Astrocyte (in vitro differentiated cells and primary cell): Measurements from ENCODE around the gene HS6ST2. TPM values are rescaled to one million over a fixed set of nuclear protein-coding genes. Genes with fewer than 3 reads are reported as not detected.

Experiments used
- DNase-seq: peaks from one replicate; pipeline ENCODE4 v3.0.0-alpha.2; 2010; ENCODE audit warnings: low read depth
- FAIRE-seq: peaks from 2 replicates; lab custom pipeline; 2011; peaks lifted over from hg19 to GRCh38; lab: Jason Lieb, UNC
- H2AFZ ChIP-seq: 2 replicates; pipeline ENCODE4 v1.6.0; 2012; ENCODE audit warnings: low read depth, low read length, inconsistent platforms
- H3K27ac ChIP-seq: 2 replicates; pipeline ENCODE4 v1.5.1; 2011; ENCODE audit warnings: low read depth, low read length, inconsistent platforms
- H3K27me3 ChIP-seq: 2 replicates; pipeline ENCODE4 v1.6.0; 2011; ENCODE audit warnings: low read length, inconsistent platforms; ENCODE audit not compliant: insufficient read depth
- H3K36me3 ChIP-seq: 2 replicates; pipeline ENCODE4 v1.5.1; 2011; ENCODE audit warnings: low read length, inconsistent platforms; ENCODE audit not compliant: insufficient read depth
- H3K4me1 ChIP-seq: 2 replicates; pipeline ENCODE4 v1.5.1; 2011; ENCODE audit warnings: low read length, inconsistent platforms; ENCODE audit not compliant: insufficient read depth
- H3K4me2 ChIP-seq: 2 replicates; pipeline ENCODE4 v1.6.0; 2012; ENCODE audit warnings: low read length, inconsistent platforms
- H3K4me3 ChIP-seq: 2 replicates; pipeline ENCODE4 v1.5.1; 2011; ENCODE audit warnings: low read depth, mild to moderate bottlenecking, low read length, inconsistent platforms; ENCODE audit not compliant: insufficient read depth
- H3K79me2 ChIP-seq: 2 replicates; pipeline ENCODE4 v1.6.0; 2012; ENCODE audit warnings: mild to moderate bottlenecking, low read length, inconsistent platforms; ENCODE audit not compliant: insufficient read depth
- H3K9ac ChIP-seq: 2 replicates; pipeline ENCODE4 v1.6.0; 2012; ENCODE audit warnings: mild to moderate bottlenecking, low read length, inconsistent platforms
- H3K9me3 ChIP-seq: 2 replicates; pipeline ENCODE4 v1.5.1; 2012; ENCODE audit warnings: low read depth, mild to moderate bottlenecking, low read length, inconsistent platforms; ENCODE audit not compliant: insufficient read depth
- H4K20me1 ChIP-seq: 2 replicates; pipeline ENCODE4 v1.6.0; 2012; ENCODE audit warnings: low read length, inconsistent platforms; ENCODE audit not compliant: insufficient read depth
- H3K27ac Mint-ChIP-seq: one replicate; pipeline ENCODE4 v1.8.0; 2021; ENCODE audit warnings: mild to moderate bottlenecking, mixed read lengths; ENCODE audit not compliant: unreplicated experiment
- H3K27me3 Mint-ChIP-seq: one replicate; pipeline ENCODE4 v1.8.0; 2021; ENCODE audit warnings: low read depth, mixed read lengths; ENCODE audit not compliant: unreplicated experiment
- H3K36me3 Mint-ChIP-seq: one replicate; pipeline ENCODE4 v1.8.0; 2021; ENCODE audit warnings: low read depth, mixed read lengths; ENCODE audit not compliant: unreplicated experiment
- H3K4me1 Mint-ChIP-seq: one replicate; pipeline ENCODE4 v1.8.0; 2021; ENCODE audit warnings: low read depth, mixed read lengths; ENCODE audit not compliant: unreplicated experiment
- H3K4me3 Mint-ChIP-seq: one replicate; pipeline ENCODE4 v1.8.0; 2021; ENCODE audit warnings: mild to moderate bottlenecking, moderate library complexity, mixed read lengths; ENCODE audit not compliant: unreplicated experiment
- H3K9me3 Mint-ChIP-seq: one replicate; pipeline ENCODE4 v1.8.0; 2021; ENCODE audit warnings: mild to moderate bottlenecking, mixed read lengths; ENCODE audit not compliant: unreplicated experiment
- CTCF ChIP-seq: IDR thresholded peaks from 2 replicates; pipeline ENCODE4 v1.5.1; 2011; ENCODE audit warnings: low read depth, mild to moderate bottlenecking, inconsistent platforms, low read length, moderate library complexity; ENCODE audit not compliant: insufficient read depth
- EZH2 ChIP-seq: IDR thresholded peaks from 2 replicates; pipeline ENCODE4 v1.6.1; 2012; ENCODE audit warnings: mild to moderate bottlenecking, low read length, inconsistent platforms; ENCODE audit not compliant: insufficient read depth
- total RNA-seq: library from RNA; stranded (reverse); gene quantifications from 2 replicates; pipeline ENCODE4 v1.2.1, GENCODE V29; 2021

The HS6ST2 gene
- total RNA-seq, 1 donor from 2014 or later: 12.9 TPM

GRCh38 chrX:132775263-132775823 is 183.1 kb downstream of the HS6ST2 start:
- H3K36me3 Mint-ChIP-seq: no peaks in the 10 kb centered on the region
- Histone ChIP-seq H3K36me3 (no peaks in the 10 kb centered on the region), H3K79me2 (no peaks in the 10 kb centered on the region), H3K9ac (no peak overlapping the region), H3K27ac (no peak overlapping the region), H3K4me2 (no peak overlapping the region), H3K9me3 (no peaks in the 10 kb centered on the region), H3K4me3 (no peak overlapping the region), H2AFZ (no peak overlapping the region), H3K27me3 (no peaks in the 10 kb centered on the region), H4K20me1 (no peaks in the 10 kb centered on the region), H3K4me1 (no peaks in the 10 kb centered on the region)
- DNase-seq (no peak), FAIRE-seq (no peak)
- no peak overlapping the region for H3K27ac Mint-ChIP-seq
- H3K4me3 Mint-ChIP-seq: no peak overlapping the region
- H3K9me3 Mint-ChIP-seq: no peaks in the 10 kb centered on the region
- H3K4me1 Mint-ChIP-seq: peaks cover 12% of the 10 kb centered on the region
- TF ChIP-seq CTCF: no peak
- TF ChIP-seq EZH2: no peak
- no peaks in the 10 kb centered on the region for H3K27me3 Mint-ChIP-seq

GRCh38 chrX:132774010-132774714 is 184.3 kb downstream of the HS6ST2 start:
- H3K27me3 ChIP-seq: no peaks in the 10 kb centered on the region
- Mint-ChIP-seq H3K9me3 (no peaks in the 10 kb centered on the region), H3K27me3 (no peaks in the 10 kb centered on the region), H3K4me3 (no peak overlapping the region), H3K36me3 (no peaks in the 10 kb centered on the region), H3K4me1 (peaks cover 12% of the 10 kb centered on the region), H3K27ac (no peak overlapping the region)
- H3K9me3 ChIP-seq: no peaks in the 10 kb centered on the region
- FAIRE-seq (peak; percentile 93), DNase-seq (no peak)
- H4K20me1 ChIP-seq: no peaks in the 10 kb centered on the region
- H3K4me3 ChIP-seq: no peak overlapping the region
- TF ChIP-seq EZH2: no peak
- no peak for TF ChIP-seq CTCF
- H3K79me2 ChIP-seq: no peaks in the 10 kb centered on the region
- no peaks in the 10 kb centered on the region for H3K4me1 ChIP-seq
- no peak overlapping the region for H3K4me2 ChIP-seq
- no peaks in the 10 kb centered on the region for H3K36me3 ChIP-seq
- no peak overlapping the region for H2AFZ ChIP-seq
- H3K27ac ChIP-seq: no peak overlapping the region
- no peak overlapping the region for H3K9ac ChIP-seq

- no peak overlapping the region for H2AFZ ChIP-seq
- H3K4me2 ChIP-seq: no peak overlapping the region
- Mint-ChIP-seq H3K4me3 (no peak overlapping the region), H3K27me3 (no peaks in the 10 kb centered on the region), H3K4me1 (peaks cover 3% of the 10 kb centered on the region), H3K36me3 (no peaks in the 10 kb centered on the region), H3K9me3 (no peaks in the 10 kb centered on the region), H3K27ac (no peak overlapping the region)
- FAIRE-seq (no peak), DNase-seq (no peak)
- H3K9ac ChIP-seq: no peak overlapping the region
- H3K9me3 ChIP-seq: no peaks in the 10 kb centered on the region
- no peaks in the 10 kb centered on the region for H4K20me1 ChIP-seq
- H3K27ac ChIP-seq: no peak overlapping the region
- H3K27me3 ChIP-seq: no peaks in the 10 kb centered on the region
- no peaks in the 10 kb centered on the region for H3K4me1 ChIP-seq
- no peaks in the 10 kb centered on the region for H3K79me2 ChIP-seq
- no peak overlapping the region for H3K4me3 ChIP-seq
- TF ChIP-seq EZH2 (no peak), CTCF (no peak)
- no peaks in the 10 kb centered on the region for H3K36me3 ChIP-seq
Measured at GRCh38 chrX:132769609-132770008, 188.8 kb downstream of the HS6ST2 start.
